Upper lobe of right lung (tissue), 1 donor: Measurements from ENCODE around the gene LRIT1. TPM values are rescaled to one million over a fixed set of nuclear protein-coding genes. Genes with fewer than 3 reads are reported as not detected.
A peak's percentile ranks its signal among the peaks of the same experiment; 100 is the strongest.

Experiments
- ATAC-seq: fragments of 200-7000 bp; cut with Tn5 transposase; one replicate; pipeline ENCODE4 v1.9.1; 2020; ENCODE audit warnings: mild to moderate bottlenecking, moderate library complexity
- DNase-seq: peaks from one replicate; pipeline ENCODE4 v3.0.0-alpha.2; 2020
- H3K27ac ChIP-seq: fragments of 200-600 bp; one replicate; pipeline ENCODE4 v1.8.0; 2022
- H3K27me3 ChIP-seq: fragments of 200-600 bp; one replicate; pipeline ENCODE4 v1.8.0; 2022; ENCODE audit warnings: mild to moderate bottlenecking
- H3K36me3 ChIP-seq: fragments of 200-600 bp; one replicate; pipeline ENCODE4 v1.8.0; 2022
- H3K4me1 ChIP-seq: fragments of 200-600 bp; one replicate; pipeline ENCODE4 v1.8.0; 2022
- H3K4me3 ChIP-seq: fragments of 200-600 bp; one replicate; pipeline ENCODE4 v1.8.0; 2022; ENCODE audit warnings: mild to moderate bottlenecking
- H3K9me3 ChIP-seq: fragments of 200-600 bp; one replicate; pipeline ENCODE4 v1.8.0; 2022
- intact Hi-C: fragments of 100-400 bp; cut with DNase I; formaldehyde crosslinking; loops from one replicate; pipeline ENCODE4 v1.11.0; 2022
- total RNA-seq: library from RNA; stranded (reverse); fragmentation: NEBNext Ultra II Directional; extraction: Animal tissue kit (Norgen Biotek cat#: 25700); gene quantifications from one replicate; pipeline ENCODE4 v1.2.1, GENCODE V29; 2021
- TF ChIP-seq, protein P1 (sequence below): fragments of 200-600 bp; IDR thresholded peaks from one replicate; pipeline ENCODE4 v1.8.0; 2022; ENCODE audit warnings: antibody characterized with exemption
- donor health status: DM: no; HTN: yes; CAD: no; lungs with severe emphysema.

Gene LRIT1
- total RNA-seq, 1 donor from 2014 or later, result not detected

DNA sequence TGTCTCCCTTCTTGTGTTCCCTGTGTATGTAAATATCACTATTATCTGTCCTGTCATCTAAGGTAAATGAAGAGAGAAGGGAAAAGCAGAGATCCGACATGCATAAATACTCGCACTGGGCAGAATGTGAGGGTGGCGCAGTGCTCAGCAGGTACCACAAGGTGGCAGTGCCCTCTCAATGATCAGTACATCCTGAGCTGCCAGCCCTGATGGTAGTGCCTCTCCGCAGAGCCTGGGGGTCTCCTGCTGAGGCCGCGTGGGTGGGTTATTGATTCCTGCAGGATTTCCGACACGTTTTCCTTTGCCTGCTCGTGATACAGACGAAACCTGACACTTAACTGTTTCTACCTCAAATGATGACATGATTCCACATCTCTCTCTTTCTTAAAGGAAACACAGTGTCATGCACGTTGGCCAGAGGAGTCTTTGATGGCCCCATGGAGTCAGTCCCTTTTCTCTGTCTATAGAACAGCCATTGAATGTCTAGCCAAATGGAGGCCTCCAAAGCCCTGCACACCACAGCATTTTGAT is 23.3 kb upstream of the LRIT1 start:
- DNase-seq (peak; percentile 77), ATAC-seq (peak; percentile 94)
- H3K9me3 ChIP-seq, result no peaks in the 10 kb centered on the region
- H3K27me3 ChIP-seq, result no peaks in the 10 kb centered on the region
- H3K4me3 ChIP-seq, result no peak overlapping the region
- no peaks in the 10 kb centered on the region for H3K36me3 ChIP-seq
- no peak overlapping the region for H3K27ac ChIP-seq
- intact Hi-C loops, result loop anchor here (5.0 to 10.0 kb wide), 2 partner anchors 100 to 273 kb away; no protein-coding TSS in a partner anchor
- TF ChIP-seq, protein P1, sequence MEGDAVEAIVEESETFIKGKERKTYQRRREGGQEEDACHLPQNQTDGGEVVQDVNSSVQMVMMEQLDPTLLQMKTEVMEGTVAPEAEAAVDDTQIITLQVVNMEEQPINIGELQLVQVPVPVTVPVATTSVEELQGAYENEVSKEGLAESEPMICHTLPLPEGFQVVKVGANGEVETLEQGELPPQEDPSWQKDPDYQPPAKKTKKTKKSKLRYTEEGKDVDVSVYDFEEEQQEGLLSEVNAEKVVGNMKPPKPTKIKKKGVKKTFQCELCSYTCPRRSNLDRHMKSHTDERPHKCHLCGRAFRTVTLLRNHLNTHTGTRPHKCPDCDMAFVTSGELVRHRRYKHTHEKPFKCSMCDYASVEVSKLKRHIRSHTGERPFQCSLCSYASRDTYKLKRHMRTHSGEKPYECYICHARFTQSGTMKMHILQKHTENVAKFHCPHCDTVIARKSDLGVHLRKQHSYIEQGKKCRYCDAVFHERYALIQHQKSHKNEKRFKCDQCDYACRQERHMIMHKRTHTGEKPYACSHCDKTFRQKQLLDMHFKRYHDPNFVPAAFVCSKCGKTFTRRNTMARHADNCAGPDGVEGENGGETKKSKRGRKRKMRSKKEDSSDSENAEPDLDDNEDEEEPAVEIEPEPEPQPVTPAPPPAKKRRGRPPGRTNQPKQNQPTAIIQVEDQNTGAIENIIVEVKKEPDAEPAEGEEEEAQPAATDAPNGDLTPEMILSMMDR, result peak; percentile 96
- peaks cover 4% of the 10 kb centered on the region for H3K4me1 ChIP-seq

DNA sequence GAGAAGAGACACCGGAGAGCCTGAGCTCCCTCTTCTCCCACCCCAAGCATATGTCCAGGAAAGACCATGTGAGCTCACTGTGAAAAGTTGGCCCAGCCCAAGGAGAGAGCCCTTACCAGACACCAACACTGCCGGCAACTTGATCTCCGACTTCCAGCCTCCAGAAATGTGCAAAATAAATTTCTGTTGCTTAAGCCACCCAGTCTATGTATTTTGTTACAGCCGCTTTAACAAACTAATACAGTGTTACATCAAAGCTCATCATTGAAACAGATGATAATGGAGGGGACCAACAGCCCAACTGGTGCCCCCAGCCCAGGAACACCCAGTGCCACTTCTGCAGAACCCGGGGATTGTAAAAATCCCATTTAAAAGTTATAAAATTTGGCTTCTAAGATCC is 22.4 kb upstream of the LRIT1 start:
- ATAC-seq, result no peak
- H3K4me3 ChIP-seq, result no peak overlapping the region
- H3K9me3 ChIP-seq, result no peaks in the 10 kb centered on the region
- no peak for DNase-seq
- no peak overlapping the region for H3K27ac ChIP-seq
- TF ChIP-seq, protein P1, result no peak
- H3K27me3 ChIP-seq, result no peaks in the 10 kb centered on the region
- no peaks in the 10 kb centered on the region for H3K36me3 ChIP-seq
- peaks cover 4% of the 10 kb centered on the region for H3K4me1 ChIP-seq
- intact Hi-C loops, result loop anchor here (10.0 kb wide), 1 partner anchor 101 kb away; no protein-coding TSS in a partner anchor

DNA sequence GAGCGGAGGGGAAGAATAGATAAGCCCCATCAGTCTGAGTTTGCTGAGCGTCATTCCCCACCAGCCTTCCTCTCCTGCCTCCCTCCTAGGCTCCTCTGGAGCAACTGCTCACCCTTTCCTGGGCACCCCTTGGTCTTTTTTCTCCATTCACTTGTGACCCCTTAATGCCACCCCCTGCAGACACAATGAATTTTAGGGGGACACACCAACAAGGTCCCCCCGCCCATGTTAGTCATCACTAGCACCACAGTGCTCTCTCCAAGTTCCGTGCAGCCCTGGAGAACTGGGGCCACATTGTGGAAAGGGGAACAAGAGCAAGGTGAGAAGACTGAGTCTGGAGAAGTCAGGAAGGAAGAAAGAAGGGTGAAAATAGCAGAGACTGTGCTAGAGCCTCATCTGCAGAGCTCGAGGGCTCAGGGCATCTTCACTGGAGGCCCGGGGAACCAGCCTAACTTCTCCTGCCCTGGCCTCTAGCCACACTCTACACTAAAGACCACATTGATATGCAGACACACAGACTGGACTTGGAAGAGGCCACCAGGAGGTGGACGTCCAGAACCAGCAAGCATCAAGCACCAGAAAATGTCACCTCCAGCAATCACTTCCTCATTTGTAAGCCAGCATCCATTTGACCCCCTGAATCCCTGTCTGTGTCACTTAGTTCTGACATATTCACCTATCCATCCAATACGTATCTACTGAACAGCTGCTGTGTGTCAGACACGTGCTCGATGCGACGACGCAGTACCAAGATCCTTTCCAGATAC is 21.0 kb upstream of the LRIT1 start:
- Histone ChIP-seq H3K4me3 (no peak overlapping the region), H3K9me3 (no peaks in the 10 kb centered on the region), H3K36me3 (no peaks in the 10 kb centered on the region), H3K27ac (no peak overlapping the region), H3K4me1 (peaks cover 4% of the 10 kb centered on the region), H3K27me3 (peaks cover 3% of the 10 kb centered on the region)
- intact Hi-C loops, result loop anchor here (10.0 kb wide), 1 partner anchor 102 kb away; no protein-coding TSS in a partner anchor
- ATAC-seq, result no peak
- no peak for DNase-seq
- TF ChIP-seq, protein P1, result no peak

DNA sequence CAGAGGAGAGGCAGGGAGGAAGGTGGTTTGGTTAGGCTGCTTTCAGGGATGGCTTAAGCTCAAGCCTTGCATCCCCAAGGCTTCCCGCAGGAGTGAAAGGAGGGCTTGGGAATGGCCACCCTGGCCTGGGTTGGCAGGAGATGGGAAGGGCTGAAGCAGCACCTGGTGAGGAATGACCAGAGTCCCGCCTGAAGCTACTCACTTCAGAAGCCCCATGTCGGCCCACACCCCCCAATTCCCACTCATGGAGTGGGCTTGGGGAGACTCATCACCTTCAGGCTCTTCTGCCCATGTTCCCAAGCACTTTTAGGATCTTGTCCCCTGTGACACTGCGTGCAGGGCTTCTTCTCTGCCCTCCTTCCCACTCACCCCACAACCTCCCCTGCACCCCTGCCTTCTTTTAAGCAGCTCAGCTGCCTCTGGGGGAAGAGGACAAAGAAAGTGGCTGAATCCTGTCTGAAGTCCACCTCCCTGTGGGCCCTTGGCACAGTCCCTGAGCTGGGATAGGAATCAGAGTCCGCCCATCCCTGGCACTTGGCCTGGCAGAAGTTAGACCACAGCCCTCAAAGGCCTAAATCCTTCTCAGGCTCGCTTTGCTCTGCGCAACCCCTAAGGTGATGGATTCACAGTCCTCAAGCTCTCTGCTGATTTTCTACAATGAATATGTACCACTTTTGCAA is 20.0 kb upstream of the LRIT1 start:
- Histone ChIP-seq H3K4me1 (peaks cover 4% of the 10 kb centered on the region), H3K4me3 (no peak overlapping the region), H3K9me3 (no peaks in the 10 kb centered on the region), H3K27ac (no peak overlapping the region), H3K36me3 (no peaks in the 10 kb centered on the region), H3K27me3 (peaks cover 8% of the 10 kb centered on the region)
- intact Hi-C loops, result loop anchor here (10.0 kb wide), 1 partner anchor 103 kb away; no protein-coding TSS in a partner anchor
- DNase-seq (no peak), ATAC-seq (no peak)
- TF ChIP-seq, protein P1, result no peak

DNA sequence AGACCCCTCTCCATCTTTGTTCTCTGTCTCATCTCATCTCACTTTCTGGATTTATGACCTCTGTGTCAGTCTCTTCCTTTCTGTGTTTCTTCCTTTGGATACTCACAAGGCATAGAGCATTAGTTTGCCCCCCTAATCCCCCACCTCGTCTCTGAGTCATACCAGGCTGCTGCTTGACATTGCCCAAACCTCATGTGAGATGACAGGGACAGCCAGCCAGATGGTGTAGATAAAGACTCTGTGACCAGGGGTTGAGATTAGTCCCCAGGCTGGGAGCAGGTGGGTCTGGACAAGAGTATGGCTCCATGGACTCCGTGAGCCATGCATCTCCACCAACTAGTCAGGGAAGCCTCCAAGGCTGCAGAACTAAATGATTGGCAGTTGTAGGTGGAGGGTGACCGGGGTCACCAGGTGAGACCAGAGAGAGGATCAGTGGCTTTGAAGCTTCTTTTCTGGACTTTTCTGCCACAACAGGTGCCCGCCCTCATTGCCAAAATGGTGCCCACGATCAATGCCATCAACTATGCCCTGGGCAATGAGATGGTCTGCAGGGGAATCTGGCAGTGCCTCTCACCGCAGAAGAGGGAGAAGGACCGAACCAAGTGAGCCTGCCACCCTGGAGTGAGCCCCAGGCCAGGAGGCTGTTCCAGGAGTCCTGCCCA is 16.8 kb upstream of the LRIT1 start:
- H3K9me3 ChIP-seq, result no peaks in the 10 kb centered on the region
- peaks cover 8% of the 10 kb centered on the region for H3K27me3 ChIP-seq
- no peaks in the 10 kb centered on the region for H3K36me3 ChIP-seq
- H3K27ac ChIP-seq, result no peak overlapping the region
- H3K4me3 ChIP-seq, result no peak overlapping the region
- no peak for ATAC-seq
- no peaks in the 10 kb centered on the region for H3K4me1 ChIP-seq
- intact Hi-C loops, result no loop called here
- DNase-seq, result no peak
- TF ChIP-seq, protein P1, result no peak
